GM21390 (cell line): Measurements from ENCODE around the gene FAM184B.
"Not testable (repeated sequence)": the region's sequence is repeated elsewhere in the genome, so short reads cannot be mapped to it uniquely, and the experiment has no call there.

Source experiments
- ATAC-seq: cut with Tn5 transposase; IDR thresholded peaks from one replicate; pipeline ENCODE4 v1.9.1; 2021; ENCODE audit not compliant: unreplicated experiment

Gene FAM184B

DNA sequence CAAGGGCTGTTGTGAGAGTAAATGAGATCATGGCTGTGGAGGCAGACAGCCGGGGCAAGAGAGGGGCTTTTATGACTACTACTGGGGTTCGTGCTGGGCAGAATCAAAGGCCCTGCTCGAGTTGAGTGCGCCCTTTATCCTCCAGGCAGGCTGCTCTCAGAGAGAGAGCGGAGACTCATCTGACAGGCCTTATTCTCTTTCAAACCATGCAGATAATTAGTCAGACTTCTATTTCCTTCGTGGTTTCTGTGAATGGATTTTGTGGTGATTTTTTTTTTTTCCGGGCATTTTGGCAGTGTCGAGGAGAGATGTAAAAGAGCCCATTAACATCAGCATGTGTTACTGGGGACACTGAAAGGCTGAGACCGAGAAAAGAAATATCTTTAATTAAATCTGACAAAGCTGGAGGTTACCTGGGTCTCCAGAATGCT lies 93.4 kb downstream of the FAM184B start:
- ATAC-seq: no peak

DNA sequence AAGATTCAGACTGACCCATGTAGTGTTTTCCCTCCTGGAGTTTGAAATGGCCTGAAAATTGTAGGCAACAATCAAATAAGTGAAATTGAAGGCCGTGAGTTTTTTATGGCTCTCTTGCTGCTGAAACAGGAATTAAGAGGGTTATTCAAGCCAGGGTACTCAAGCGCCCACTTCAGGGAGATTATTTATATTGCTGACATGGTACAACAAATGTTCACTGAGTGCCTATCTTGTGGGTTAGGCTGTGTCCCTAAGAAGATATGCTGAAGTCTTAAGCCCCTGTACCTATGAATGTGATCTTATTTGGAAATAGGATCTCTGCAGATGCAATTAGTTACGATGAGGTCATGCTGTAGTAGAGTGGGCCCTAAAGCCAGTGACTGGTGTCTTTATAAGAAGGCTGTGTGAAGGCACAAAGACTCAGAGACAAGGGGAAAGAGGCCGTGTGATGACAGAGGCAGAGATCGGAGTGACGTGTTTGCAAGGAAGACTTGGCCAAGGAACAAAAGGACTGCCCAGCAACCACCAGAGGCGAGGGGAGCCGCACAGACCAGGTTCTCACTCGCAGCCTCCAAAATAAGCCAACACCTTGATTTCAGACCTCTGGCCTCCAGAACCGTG lies 94.1 kb downstream of the FAM184B start:
- ATAC-seq: no peak

DNA sequence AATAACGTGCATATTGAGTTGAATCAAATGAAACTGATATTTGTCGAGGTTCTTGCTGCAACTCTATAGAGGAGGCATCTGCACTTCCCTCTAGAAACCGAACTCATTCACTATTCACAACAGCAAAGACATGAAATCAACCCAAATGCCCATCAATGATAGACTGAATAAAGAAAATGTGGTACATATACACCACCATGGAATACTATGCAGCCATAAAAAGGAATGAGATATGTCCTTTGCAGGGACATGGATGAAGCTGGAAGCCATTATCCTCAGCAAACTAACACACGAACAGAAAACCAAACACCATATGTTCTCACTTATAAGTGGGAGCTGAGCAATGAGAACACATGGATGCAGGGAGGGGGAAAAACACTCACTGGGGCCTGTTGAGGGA lies 96.8 kb downstream of the FAM184B start:
- ATAC-seq: not testable (repeated sequence)

GRCh38 chr4:17682222-17682566 lies 99.2 kb downstream of the FAM184B start:
- ATAC-seq: no peak

GRCh38 chr4:17681281-17682221 lies 99.9 kb downstream of the FAM184B start:
- no peak for ATAC-seq

- ATAC-seq: no peak
Measured at GRCh38 chr4:17680559-17681280, 100.7 kb downstream of the FAM184B start.

GRCh38 chr4:17670423-17670822 lies 111.0 kb downstream of the FAM184B start:
- no peak for ATAC-seq

- ATAC-seq: no peak
Measured at GRCh38 chr4:17667653-17668201, 113.7 kb downstream of the FAM184B start.

DNA sequence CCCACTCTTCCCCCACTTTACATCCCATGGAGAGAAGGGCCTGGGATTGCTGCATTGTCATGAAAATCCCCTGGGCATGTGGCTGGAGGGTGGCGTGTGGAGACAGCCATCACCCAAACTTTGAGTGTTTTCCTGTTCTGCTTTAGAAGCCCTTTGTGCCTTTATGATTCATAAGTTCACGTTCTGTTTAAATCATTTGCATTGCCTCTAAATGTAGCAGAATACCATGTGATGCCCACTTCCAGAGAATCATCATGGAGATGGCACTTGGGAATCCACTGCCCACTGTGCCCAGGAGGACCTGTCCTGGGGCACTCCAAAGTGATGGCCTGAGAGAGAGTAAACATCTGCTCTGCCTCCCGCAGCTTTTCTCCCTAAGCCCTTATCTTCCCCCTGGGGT lies 114.2 kb downstream of the FAM184B start:
- no peak for ATAC-seq

DNA sequence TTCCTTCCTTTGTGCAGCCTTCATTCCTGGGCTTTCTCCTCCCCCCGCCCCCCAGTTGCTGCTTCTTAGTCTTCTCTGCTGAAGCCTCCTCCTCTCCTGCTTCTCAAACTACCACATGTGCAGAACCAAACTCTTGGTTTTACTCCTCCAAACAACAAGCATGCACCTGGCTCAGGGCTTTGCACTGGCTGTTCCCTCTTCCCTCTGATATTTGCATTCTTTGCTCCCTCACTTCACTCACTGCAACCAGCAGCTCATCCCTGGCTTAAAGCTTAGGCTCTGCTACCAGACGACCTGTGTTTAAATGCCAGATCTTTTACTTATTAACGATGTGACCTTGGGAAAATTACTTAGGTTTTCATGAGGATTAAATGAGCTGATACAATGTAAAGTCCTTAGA lies 115.6 kb downstream of the FAM184B start:
- ATAC-seq: no peak

DNA sequence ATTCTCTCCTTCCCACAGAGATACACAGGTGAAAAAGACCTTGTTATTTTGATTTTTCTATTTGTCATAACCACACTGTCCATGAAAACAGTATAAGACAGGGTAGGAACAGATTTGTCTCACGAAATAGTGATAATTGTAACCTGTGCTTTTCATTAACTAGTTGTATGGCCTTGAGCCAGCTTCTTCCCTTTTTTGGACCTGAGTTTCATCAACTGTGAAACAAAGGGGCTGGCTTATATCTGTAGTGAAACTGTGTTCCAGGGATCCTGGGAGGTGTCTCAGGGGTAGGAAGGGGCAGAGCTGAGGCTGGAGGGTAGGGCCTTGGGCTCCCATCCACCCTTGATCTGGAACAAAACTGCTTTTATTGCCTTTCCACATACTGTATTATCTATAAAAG lies 116.1 kb downstream of the FAM184B start:
- no peak for ATAC-seq

- ATAC-seq: peak; percentile 94
Measured at GRCh38 chr4:17664755-17665154, 116.7 kb downstream of the FAM184B start.

DNA sequence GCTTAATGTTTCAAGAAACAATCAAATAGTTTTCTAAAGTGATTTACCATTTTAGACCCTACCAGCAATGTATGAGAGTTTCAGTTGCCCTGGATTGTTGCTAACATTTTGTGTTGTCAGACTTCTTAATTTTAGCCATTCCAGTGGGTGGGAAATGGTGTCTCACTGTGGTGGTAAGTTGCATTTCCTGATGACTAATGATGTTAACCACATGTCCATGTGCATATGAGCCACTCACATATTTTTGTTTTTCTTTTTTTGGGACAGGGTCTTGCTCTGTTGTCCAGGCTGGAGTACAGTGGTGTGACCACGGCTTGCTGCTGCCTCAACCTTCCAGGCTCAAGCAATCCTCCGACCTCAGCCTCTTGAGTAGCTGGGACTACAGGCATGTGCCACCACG lies 118.7 kb downstream of the FAM184B start:
- no peak for ATAC-seq

- not testable (repeated sequence) for ATAC-seq
Measured at GRCh38 chr4:17659196-17659595, 122.2 kb downstream of the FAM184B start.

GRCh38 chr4:17657849-17658248 lies 123.6 kb downstream of the FAM184B start:
- ATAC-seq: no peak

- no peak for ATAC-seq
Measured at GRCh38 chr4:17657090-17657489, 124.3 kb downstream of the FAM184B start.

GRCh38 chr4:17654701-17655100 lies 126.7 kb downstream of the FAM184B start:
- no peak for ATAC-seq

DNA sequence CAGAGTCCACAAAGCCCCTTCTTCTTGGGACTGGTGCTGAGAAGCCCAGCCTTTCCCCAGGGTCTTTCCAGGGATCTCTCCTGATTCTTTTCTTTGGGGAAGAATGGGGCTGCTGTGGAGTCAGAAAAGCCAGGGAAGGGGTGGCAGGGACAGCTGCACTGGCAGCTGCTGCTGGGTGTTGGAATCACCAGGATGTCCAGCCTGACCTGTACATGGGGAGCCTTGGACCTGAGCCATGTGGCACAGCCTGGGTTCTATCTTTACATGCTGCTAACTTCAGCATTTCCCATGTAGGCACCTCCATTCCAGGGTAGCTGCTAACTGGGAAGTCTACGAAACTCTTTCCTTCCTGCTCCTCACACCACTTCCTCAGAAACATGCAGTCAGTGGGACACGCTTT lies 131.0 kb downstream of the FAM184B start:
- ATAC-seq: no peak

- ATAC-seq: no peak
Measured at GRCh38 chr4:17647927-17648326, 133.5 kb downstream of the FAM184B start.

GRCh38 chr4:17647176-17647806 lies 134.1 kb downstream of the FAM184B start:
- ATAC-seq: no peak

GRCh38 chr4:17646693-17647092 lies 134.7 kb downstream of the FAM184B start:
- no peak for ATAC-seq
